ENCODE data around the gene GART.
"Not testable (repeated sequence)": the region's sequence is repeated elsewhere in the genome, so short reads cannot be mapped to it uniquely, and the experiment has no call there.

The GART gene

GRCh38 chr21:33541756-33542639, at the start of gene GART:
Gene GART (minus strand): TSS chr21:33542117. CDS start chr21:33539315, 2,802 bp downstream.
- DNase-seq, result peak; percentile 15 to 84 (median 71)

GRCh38 chr21:33588485-33589335, 46.8 kb upstream of the GART start, which contains the start of gene DONSON:
Gene DONSON (minus strand): TSS chr21:33588684. CDS start chr21:33588641, 43 bp downstream.
- peak; percentile 19 to 91 (median 74) for DNase-seq

GRCh38 chr21:33587792-33588484, 46.0 kb upstream of the GART start:
- peak in 23 of 56 donors; percentile 3 to 57 (median 39) for DNase-seq

GRCh38 chr21:33586927-33587326, 45.0 kb upstream of the GART start:
- no peak for DNase-seq

- DNase-seq, result no peak
These were observed 42.5 kb upstream of the GART start for GRCh38 chr21:33584455-33584854.

GRCh38 chr21:33578959-33579542, 37.1 kb upstream of the GART start:
- no peak for DNase-seq

- no peak for DNase-seq
These were observed 36.3 kb upstream of the GART start for GRCh38 chr21:33578214-33578613.

- not testable (repeated sequence) for DNase-seq
These were observed 34.8 kb upstream of the GART start for GRCh38 chr21:33576741-33577141.

- no peak for DNase-seq
These were observed 30.4 kb upstream of the GART start for GRCh38 chr21:33572350-33572749.

GRCh38 chr21:33569991-33570390, 28.1 kb upstream of the GART start:
- DNase-seq, result no peak

- DNase-seq, result no peak
These were observed 26.5 kb upstream of the GART start for GRCh38 chr21:33568448-33568847.

- DNase-seq, result no peak
These were observed 26.0 kb upstream of the GART start for GRCh38 chr21:33567914-33568313.

- DNase-seq, result no peak
These were observed 24.6 kb upstream of the GART start for GRCh38 chr21:33566514-33566913.

GRCh38 chr21:33562389-33562788, 20.5 kb upstream of the GART start:
- no peak for DNase-seq

GRCh38 chr21:33561373-33561772, 19.5 kb upstream of the GART start:
- no peak for DNase-seq

- no peak for DNase-seq
These were observed 19.0 kb upstream of the GART start for GRCh38 chr21:33560965-33561364.

- DNase-seq, result no peak
These were observed 17.9 kb upstream of the GART start for GRCh38 chr21:33559813-33560212.

- no peak for DNase-seq
These were observed 17.0 kb upstream of the GART start for GRCh38 chr21:33558777-33559421.

- DNase-seq, result no peak
These were observed 15.5 kb upstream of the GART start for GRCh38 chr21:33557447-33557846.

- no peak for DNase-seq
These were observed 13.0 kb upstream of the GART start for GRCh38 chr21:33554982-33555344.
